ENCODE results near the gene YTHDC1. TPM values are rescaled to one million over a fixed set of nuclear protein-coding genes. Genes with fewer than 3 reads are reported as not detected.

YTHDC1 gene
- polyA plus RNA-seq, 1 experiment = 21.6 TPM

GRCh38 chr4:68358988-68359387, 9.1 kb upstream of the YTHDC1 start:
- ChIA-PET POLR2A (no interaction called here), CTCF (interaction anchor here (0.9 to 1.1 kb wide), 2 partner anchors 15 to 17 kb away, joined by 3 read pairs; no protein-coding TSS in a partner anchor)
- H3K4me3 ChIP-seq (ENCODE audit: low read depth, low read length) = no peak overlapping the region
- no peaks in the 10 kb centered on the region for H3K36me3 ChIP-seq (ENCODE audit: control insufficient read depth, insufficient read depth, low read length)
- no peak for DNase-seq (ENCODE audit: low read depth)
- TF ChIP-seq, protein P1, sequence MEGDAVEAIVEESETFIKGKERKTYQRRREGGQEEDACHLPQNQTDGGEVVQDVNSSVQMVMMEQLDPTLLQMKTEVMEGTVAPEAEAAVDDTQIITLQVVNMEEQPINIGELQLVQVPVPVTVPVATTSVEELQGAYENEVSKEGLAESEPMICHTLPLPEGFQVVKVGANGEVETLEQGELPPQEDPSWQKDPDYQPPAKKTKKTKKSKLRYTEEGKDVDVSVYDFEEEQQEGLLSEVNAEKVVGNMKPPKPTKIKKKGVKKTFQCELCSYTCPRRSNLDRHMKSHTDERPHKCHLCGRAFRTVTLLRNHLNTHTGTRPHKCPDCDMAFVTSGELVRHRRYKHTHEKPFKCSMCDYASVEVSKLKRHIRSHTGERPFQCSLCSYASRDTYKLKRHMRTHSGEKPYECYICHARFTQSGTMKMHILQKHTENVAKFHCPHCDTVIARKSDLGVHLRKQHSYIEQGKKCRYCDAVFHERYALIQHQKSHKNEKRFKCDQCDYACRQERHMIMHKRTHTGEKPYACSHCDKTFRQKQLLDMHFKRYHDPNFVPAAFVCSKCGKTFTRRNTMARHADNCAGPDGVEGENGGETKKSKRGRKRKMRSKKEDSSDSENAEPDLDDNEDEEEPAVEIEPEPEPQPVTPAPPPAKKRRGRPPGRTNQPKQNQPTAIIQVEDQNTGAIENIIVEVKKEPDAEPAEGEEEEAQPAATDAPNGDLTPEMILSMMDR (IDR thresholded peaks at IDR 0.05; ENCODE audit: insufficient read depth, low read depth, low read length) = no peak
- H3K27me3 ChIP-seq (ENCODE audit: control insufficient read depth, insufficient read depth, low read length) = no peaks in the 10 kb centered on the region; the same call in 1 of the 2 replicates

GRCh38 chr4:68352791-68353190, 2.9 kb upstream of the YTHDC1 start:
- TF ChIP-seq, protein P1 (IDR thresholded peaks at IDR 0.05; ENCODE audit: insufficient read depth, low read depth, low read length) = no peak
- ChIA-PET CTCF (interaction anchor here (1.2 to 1.6 kb wide), 2 partner anchors 13 to 23 kb away, joined by 3 read pairs; no protein-coding TSS in a partner anchor), POLR2A (no interaction called here)
- no peak for DNase-seq (ENCODE audit: low read depth)
- H3K27me3 ChIP-seq (ENCODE audit: control insufficient read depth, insufficient read depth, low read length) = no peaks in the 10 kb centered on the region; the same call in 1 of the 2 replicates
- no peaks in the 10 kb centered on the region for H3K36me3 ChIP-seq (ENCODE audit: control insufficient read depth, insufficient read depth, low read length)
- no peak overlapping the region for H3K4me3 ChIP-seq (ENCODE audit: low read depth, low read length)

DNA sequence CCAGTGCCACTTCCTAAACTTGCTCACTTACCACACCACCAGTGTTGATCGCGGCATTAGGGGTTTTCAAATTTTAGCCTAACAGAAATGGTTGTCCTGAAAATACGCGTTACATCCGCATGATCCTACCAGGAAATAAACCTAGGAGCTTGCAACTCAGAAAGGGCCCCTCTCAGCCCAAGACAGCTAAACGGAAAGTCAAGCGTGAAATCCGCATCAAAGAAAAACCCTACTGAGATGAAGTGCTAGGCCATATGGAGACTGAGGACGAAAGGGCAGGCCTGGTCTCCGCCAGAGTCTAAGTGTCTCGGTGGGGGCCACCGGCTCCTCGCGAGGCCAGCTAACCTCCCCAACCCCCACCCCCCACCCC, 626 bp downstream of the YTHDC1 start:
- peak overlapping the region; percentile 94 for H3K4me3 ChIP-seq (ENCODE audit: low read depth, low read length)
- CTCF ChIA-PET = interaction anchor here (1.6 kb wide), 1 partner anchor 77 kb away, joined by 5 read pairs; no protein-coding TSS in a partner anchor
- H3K27me3 ChIP-seq (ENCODE audit: control insufficient read depth, insufficient read depth, low read length) = no peaks in the 10 kb centered on the region
- POLR2A ChIA-PET = interaction anchor here (0.7 kb wide), 1 partner anchor 20 kb away, joined by 4 read pairs; no protein-coding TSS in a partner anchor
- TF ChIP-seq, protein P1 (IDR thresholded peaks at IDR 0.05; ENCODE audit: insufficient read depth, low read depth, low read length) = no peak
- peaks cover 2% of the 10 kb centered on the region for H3K36me3 ChIP-seq (ENCODE audit: control insufficient read depth, insufficient read depth, low read length)
- DNase-seq (ENCODE audit: low read depth) = no peak

GRCh38 chr4:68348577-68348976, 1.3 kb downstream of the YTHDC1 start:
- Histone ChIP-seq H3K27me3 (ENCODE audit: control insufficient read depth, insufficient read depth, low read length) (no peaks in the 10 kb centered on the region), H3K36me3 (ENCODE audit: control insufficient read depth, insufficient read depth, low read length) (peaks cover 2% of the 10 kb centered on the region), H3K4me3 (ENCODE audit: low read depth, low read length) (peak overlapping the region; percentile 94)
- DNase-seq (ENCODE audit: low read depth) = no peak
- ChIA-PET CTCF (interaction anchor here (1.6 kb wide), 1 partner anchor 77 kb away, joined by 5 read pairs; no protein-coding TSS in a partner anchor), POLR2A (no interaction called here)
- TF ChIP-seq, protein P1 (IDR thresholded peaks at IDR 0.05; ENCODE audit: insufficient read depth, low read depth, low read length) = no peak

- TF ChIP-seq, protein P1 (IDR thresholded peaks at IDR 0.05; ENCODE audit: insufficient read depth, low read depth, low read length) = no peak
- Histone ChIP-seq H3K27me3 (ENCODE audit: control insufficient read depth, insufficient read depth, low read length) (no peaks in the 10 kb centered on the region), H3K36me3 (ENCODE audit: control insufficient read depth, insufficient read depth, low read length) (peaks cover 2% of the 10 kb centered on the region), H3K4me3 (ENCODE audit: low read depth, low read length) (peak overlapping the region; percentile 94)
- CTCF ChIA-PET = interaction anchor here (1.1 kb wide), 1 partner anchor 75 kb away, joined by 3 read pairs; no protein-coding TSS in a partner anchor
- DNase-seq (ENCODE audit: low read depth) = no peak
- POLR2A ChIA-PET = no interaction called here
Measured at GRCh38 chr4:68347845-68348244, 2.0 kb downstream of the YTHDC1 start.
